Mucosa of descending colon (tissue), 3 donors: Measurements from ENCODE around the gene HSP90AA1. TPM values are rescaled to one million over a fixed set of nuclear protein-coding genes. Genes with fewer than 3 reads are reported as not detected.

ENCODE experiments used
- ATAC-seq: fragments of 200-7000 bp; cut with Tn5 transposase; one replicate; pipeline ENCODE4 v1.9.1; 2020; ENCODE audit warnings: mild to moderate bottlenecking, moderate library complexity
- DNase-seq, 3 donors: peaks; one replicate each; pipeline ENCODE4 v3.0.0-alpha.2; 2020
- H3K36me3 ChIP-seq: fragments of 200-600 bp; one replicate; pipeline ENCODE4 v1.8.0; 2021; ENCODE audit warnings: low read depth, mild to moderate bottlenecking
- H3K4me1 ChIP-seq: fragments of 200-600 bp; one replicate; pipeline ENCODE4 v1.8.0; 2021; ENCODE audit warnings: low read depth, mild to moderate bottlenecking
- H3K4me3 ChIP-seq: fragments of 200-600 bp; one replicate; pipeline ENCODE4 v1.8.0; 2021; ENCODE audit warnings: mild to moderate bottlenecking
- H3K9me3 ChIP-seq: fragments of 200-600 bp; one replicate; pipeline ENCODE4 v1.8.0; 2021; ENCODE audit warnings: mild to moderate bottlenecking
- CTCF ChIP-seq: fragments of 200-600 bp; IDR thresholded peaks from one replicate; pipeline ENCODE4 v1.8.0; 2022; ENCODE audit warnings: antibody characterized with exemption, mild to moderate bottlenecking
- intact Hi-C, 2 donors: fragments of 100-400 bp; cut with DNase I in 1 of 2; cut with micrococcal nuclease in 1 of 2; formaldehyde crosslinking; loops; one replicate each; pipeline versions ENCODE4 v1.11.0 to v1.11.1; 2022; cut with DNase I, micrococcal nuclease
- total RNA-seq, 3 donors: library from RNA; stranded (reverse); fragmentation: NEBNext Ultra II Directional in 2 of 3; extraction: Animal tissue kit (Norgen Biotek cat#: 25700) in 2 of 3; gene quantifications; one replicate each; pipeline versions ENCODE4 v1.2.1 to v1.2.4, GENCODE V29; 2021 to 2023
- donor health status: DM: no; HTN: no; CAD: no; lungs with moderate emphysema.
- donor health status: DM: no; HTN: no; CAD: no.
- donor health status: DM: no; HTN: yes; CAD: no.

Gene HSP90AA1
- total RNA-seq, 3 donors from 2014 or later, result 231 to 367 (median 252) TPM

GRCh38 chr14:102057480-102058114 lies 29.2 kb downstream of the HSP90AA1 start:
- peak; percentile 15 for ATAC-seq
- no peaks in the 10 kb centered on the region for H3K4me1 ChIP-seq

GRCh38 chr14:102056694-102057442 lies 30.0 kb downstream of the HSP90AA1 start:
- intact Hi-C loops, result no loop called here
- Histone ChIP-seq H3K36me3 (no peaks in the 10 kb centered on the region), H3K4me1 (no peaks in the 10 kb centered on the region), H3K9me3 (no peaks in the 10 kb centered on the region), H3K4me3 (no peak overlapping the region)
- TF ChIP-seq CTCF, result no peak
- ATAC-seq (peak; percentile 24), DNase-seq (peak in 1 of 3 donors; percentile 31)

More at GRCh38 chr14:102057480-102058114, 29.2 kb downstream of the HSP90AA1 start:
- no peaks in the 10 kb centered on the region for H3K9me3 ChIP-seq
- no peak for TF ChIP-seq CTCF
- H3K4me3 ChIP-seq, result no peak overlapping the region
- intact Hi-C loops, result no loop called here
- peak in 1 of 3 donors; percentile 9 for DNase-seq
- H3K36me3 ChIP-seq, result no peaks in the 10 kb centered on the region

GRCh38 chr14:102055181-102055901 lies 31.5 kb downstream of the HSP90AA1 start:
- Histone ChIP-seq H3K4me3 (no peak overlapping the region), H3K36me3 (no peaks in the 10 kb centered on the region), H3K4me1 (no peaks in the 10 kb centered on the region), H3K9me3 (no peaks in the 10 kb centered on the region)
- DNase-seq, result peak in 1 of 3 donors; percentile 51
- intact Hi-C loops, result no loop called here
- TF ChIP-seq CTCF, result no peak
- ATAC-seq, result peak; percentile 25

- ATAC-seq, result no peak
- Histone ChIP-seq H3K4me3 (no peak overlapping the region), H3K4me1 (no peaks in the 10 kb centered on the region), H3K9me3 (no peaks in the 10 kb centered on the region), H3K36me3 (peaks cover 18% of the 10 kb centered on the region)
- intact Hi-C loops, result no loop called here
- TF ChIP-seq CTCF, result no peak
- no peak for DNase-seq
Measured at GRCh38 chr14:102052522-102052921, 34.3 kb downstream of the HSP90AA1 start.

GRCh38 chr14:102050625-102051024 lies 36.2 kb downstream of the HSP90AA1 start:
- Histone ChIP-seq H3K4me3 (no peak overlapping the region), H3K4me1 (peaks cover 2% of the 10 kb centered on the region), H3K9me3 (no peaks in the 10 kb centered on the region), H3K36me3 (peaks cover 21% of the 10 kb centered on the region)
- intact Hi-C loops, result no loop called here
- TF ChIP-seq CTCF, result no peak
- ATAC-seq (no peak), DNase-seq (peak in 1 of 3 donors; percentile 41)
